GM12865 (cell line): ENCODE data around the gene PIK3CA.
"Not testable (repeated sequence)": the region's sequence is repeated elsewhere in the genome, so short reads cannot be mapped to it uniquely, and the experiment has no call there.

Experiments
- DNase-seq: peaks from one replicate; pipeline ENCODE4 v3.0.0; 2010; ENCODE audit warnings: low read depth
- H3K4me3 ChIP-seq: 2 replicates; pipeline ENCODE4 v1.5.1; 2011; ENCODE audit warnings: mild to moderate bottlenecking, low read depth, low read length, control low read depth
- CTCF ChIP-seq: IDR thresholded peaks from 2 replicates; pipeline ENCODE4 v1.5.1; 2011; ENCODE audit warnings: low read length, control low read depth, low read depth, inconsistent platforms; ENCODE audit not compliant: insufficient read depth; ENCODE audit errors: missing control alignments

The PIK3CA gene

DNA sequence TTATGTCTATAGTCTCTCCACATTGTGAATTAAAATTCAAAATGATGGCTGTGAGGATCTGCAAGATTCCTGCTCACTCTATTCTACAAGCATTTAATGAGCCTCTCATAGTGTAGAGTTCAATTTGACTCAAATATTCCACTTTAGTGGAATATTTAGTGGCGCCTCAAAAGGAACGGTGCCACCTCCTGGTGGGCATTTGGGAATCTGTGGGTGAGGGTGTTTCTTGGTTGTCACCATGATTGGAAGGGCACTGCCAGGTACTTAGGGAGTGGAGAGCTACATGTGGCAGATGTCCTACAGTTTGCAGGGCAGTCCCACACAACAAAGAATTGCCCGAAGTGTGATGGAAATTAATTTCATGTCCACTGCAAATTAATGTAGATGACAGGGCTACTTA lies 124.2 kb downstream of the PIK3CA start:
- TF ChIP-seq CTCF = no peak
- H3K4me3 ChIP-seq = no peak overlapping the region
- no peak for DNase-seq

DNA sequence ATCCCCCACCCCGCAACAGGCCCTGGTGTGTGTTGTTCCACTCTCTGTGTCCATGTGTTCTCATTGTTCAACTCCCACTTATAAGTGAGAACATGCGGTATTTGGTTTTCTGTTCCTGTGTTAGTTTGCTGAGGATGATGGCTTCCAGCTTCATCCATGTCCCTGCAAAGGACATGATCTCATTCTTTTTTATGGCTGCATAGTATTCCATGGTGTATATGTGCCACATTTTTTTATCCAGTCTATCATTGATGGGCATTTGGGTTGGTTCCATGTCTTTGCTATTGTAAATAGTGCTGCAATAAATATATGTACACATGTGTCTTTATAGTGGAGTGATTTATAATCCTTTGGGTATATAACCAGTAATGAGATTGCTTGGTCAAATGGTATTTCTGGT lies 126.3 kb downstream of the PIK3CA start:
- H3K4me3 ChIP-seq, DNase-seq: not testable (repeated sequence)

GRCh38 chr3:179276001-179276400 lies 127.8 kb downstream of the PIK3CA start:
- H3K4me3 ChIP-seq = no peak overlapping the region
- TF ChIP-seq CTCF = no peak
- DNase-seq = no peak

- DNase-seq = no peak
- TF ChIP-seq CTCF = no peak
- H3K4me3 ChIP-seq = no peak overlapping the region
These were observed 128.6 kb downstream of the PIK3CA start for GRCh38 chr3:179276743-179277142.

DNA sequence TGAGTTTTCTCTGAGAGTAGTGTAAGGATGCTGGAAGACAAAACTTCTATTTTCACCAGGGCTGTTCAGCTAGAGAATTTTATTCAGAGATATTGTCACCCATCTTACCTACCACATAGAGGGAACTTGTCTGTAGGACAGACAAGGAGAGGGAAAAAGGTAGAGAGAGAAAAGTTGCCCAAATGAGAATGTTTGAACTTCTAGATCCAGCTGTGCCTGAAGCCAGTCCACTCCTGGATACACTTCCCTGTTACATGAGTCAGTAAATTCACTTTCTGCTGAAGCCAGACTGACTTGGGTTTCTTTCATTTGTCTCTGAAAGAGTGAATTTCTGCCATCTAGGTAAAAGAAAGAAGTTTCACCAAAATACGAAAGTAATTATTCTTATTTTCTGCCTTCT lies 130.0 kb downstream of the PIK3CA start:
- no peak for TF ChIP-seq CTCF
- no peak for DNase-seq
- no peak overlapping the region for H3K4me3 ChIP-seq

DNA sequence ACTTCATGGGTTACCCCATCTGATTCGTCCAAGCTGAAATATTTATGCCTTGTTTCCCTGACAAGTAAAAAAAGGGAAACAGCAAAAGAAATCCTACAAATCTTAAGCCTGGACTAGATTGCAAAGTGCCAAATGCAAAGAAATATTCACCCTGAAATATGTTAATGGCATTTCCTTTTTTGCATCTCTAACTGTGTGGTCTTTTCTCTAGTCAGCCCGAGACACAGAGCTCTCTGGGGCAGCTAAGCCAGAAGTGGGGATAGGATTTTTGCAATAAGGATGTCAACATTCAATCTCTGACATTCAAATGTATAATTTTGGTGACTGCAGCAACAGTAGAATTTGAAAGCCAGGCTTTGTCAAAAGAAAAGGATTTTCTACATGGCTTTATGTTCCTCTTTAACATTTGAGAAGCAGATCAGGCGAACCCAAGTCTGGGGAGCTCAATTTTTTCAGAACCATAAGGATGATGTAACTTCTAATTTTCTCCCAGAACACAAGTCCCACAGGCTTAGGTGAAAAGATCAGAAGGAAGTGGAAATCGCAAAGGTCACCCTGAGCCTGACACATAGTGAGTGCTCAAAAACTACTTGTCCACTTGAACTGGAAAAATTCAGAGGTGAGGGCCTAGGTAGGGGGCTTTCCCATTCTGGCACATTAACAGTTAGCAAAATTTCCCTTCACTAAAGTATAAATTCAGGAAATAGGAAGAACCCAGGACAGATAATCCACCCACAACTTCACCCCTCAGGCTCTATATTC lies 131.0 kb downstream of the PIK3CA start:
- no peak for DNase-seq
- no peak for TF ChIP-seq CTCF

GRCh38 chr3:179279837-179280236 lies 131.7 kb downstream of the PIK3CA start:
- DNase-seq = no peak
- no peak overlapping the region for H3K4me3 ChIP-seq
- no peak for TF ChIP-seq CTCF

More for the DNA sequence above, 131.0 kb downstream of the PIK3CA start:
- no peak overlapping the region for H3K4me3 ChIP-seq
